ENCODE measurements around the gene DPYD. TPM values are rescaled to one million over a fixed set of nuclear protein-coding genes. Genes with fewer than 3 reads are reported as not detected.

Gene DPYD
- total RNA-seq, 1 experiment from 2014 or later = 8.1 TPM

DNA sequence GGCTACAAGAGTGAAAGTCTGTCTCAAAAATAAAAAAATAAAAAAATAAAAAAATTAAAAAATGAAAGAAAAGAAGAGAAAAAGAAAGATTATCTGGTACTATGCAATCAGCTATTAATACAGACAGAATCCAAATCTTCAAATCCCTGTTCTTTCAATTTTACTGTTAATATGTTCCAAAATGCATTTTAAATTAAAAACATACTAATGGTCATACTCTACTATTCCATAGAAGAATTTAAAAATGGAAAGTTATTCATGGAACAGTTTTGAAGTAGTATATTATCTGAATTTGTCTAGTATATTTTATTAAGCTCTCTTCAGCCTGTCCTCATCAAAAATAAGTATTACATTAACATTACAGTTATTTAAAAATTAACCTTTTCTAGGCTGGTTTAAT is 769.2 kb downstream of the DPYD start:
- no peaks in the 10 kb centered on the region for H3K4me1 ChIP-seq
- no peaks in the 10 kb centered on the region for H3K36me3 ChIP-seq
- no peak overlapping the region for H3K27ac ChIP-seq
- H3K9me3 ChIP-seq (replicated peaks) = no peaks in the 10 kb centered on the region
- H3K27me3 ChIP-seq = no peaks in the 10 kb centered on the region
- DNase-seq = no peak
- no peak overlapping the region for H3K4me3 ChIP-seq

GRCh38 chr1:97145321-97145956 is 775.4 kb downstream of the DPYD start:
- Histone ChIP-seq H3K9me3 (replicated peaks) (no peaks in the 10 kb centered on the region), H3K4me3 (no peak overlapping the region), H3K36me3 (no peaks in the 10 kb centered on the region), H3K4me1 (no peaks in the 10 kb centered on the region), H3K27ac (no peak overlapping the region), H3K27me3 (no peaks in the 10 kb centered on the region)
- DNase-seq = no peak

GRCh38 chr1:97144527-97144926 is 776.3 kb downstream of the DPYD start:
- no peaks in the 10 kb centered on the region for H3K27me3 ChIP-seq
- no peak for DNase-seq
- H3K4me3 ChIP-seq = no peak overlapping the region
- H3K27ac ChIP-seq = no peak overlapping the region
- H3K4me1 ChIP-seq = no peaks in the 10 kb centered on the region
- H3K36me3 ChIP-seq = no peaks in the 10 kb centered on the region
- H3K9me3 ChIP-seq (replicated peaks) = no peaks in the 10 kb centered on the region

DNA sequence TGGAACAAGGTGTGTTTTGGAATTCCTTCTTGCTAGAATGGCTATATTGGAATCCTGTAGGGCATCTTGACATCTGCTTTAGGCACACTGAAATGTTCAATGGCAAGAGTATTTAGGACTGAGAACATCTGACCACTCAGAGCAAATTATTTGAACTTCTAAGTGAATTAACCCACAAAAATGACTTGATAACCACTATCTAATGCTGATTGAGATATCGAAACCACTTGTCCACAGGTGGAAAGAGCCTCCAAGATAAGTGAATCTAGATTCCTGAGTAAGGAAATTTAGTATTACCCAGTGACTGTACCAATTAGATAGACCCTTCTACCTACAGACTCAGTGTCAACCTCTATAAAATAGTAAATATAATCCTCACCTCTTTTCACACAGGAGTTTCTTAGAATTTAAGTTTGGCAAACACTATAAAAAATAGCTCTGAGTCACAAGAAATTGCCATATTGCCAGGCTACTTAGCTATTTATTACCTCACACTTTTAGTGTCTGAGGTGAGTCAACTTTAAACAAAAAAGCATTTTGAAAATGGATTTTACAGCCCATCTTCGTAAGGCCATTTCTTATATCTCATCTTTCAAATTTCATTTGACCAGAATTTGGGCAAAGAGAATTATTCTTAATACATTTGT is 777.5 kb downstream of the DPYD start:
- Histone ChIP-seq H3K9me3 (replicated peaks) (no peaks in the 10 kb centered on the region), H3K4me1 (no peaks in the 10 kb centered on the region), H3K36me3 (no peaks in the 10 kb centered on the region), H3K27ac (no peak overlapping the region), H3K27me3 (no peaks in the 10 kb centered on the region), H3K4me3 (no peak overlapping the region)
- no peak for DNase-seq

- Histone ChIP-seq H3K27ac (no peak overlapping the region), H3K4me1 (no peaks in the 10 kb centered on the region), H3K27me3 (no peaks in the 10 kb centered on the region), H3K4me3 (no peak overlapping the region), H3K36me3 (no peaks in the 10 kb centered on the region), H3K9me3 (replicated peaks) (no peaks in the 10 kb centered on the region)
- DNase-seq = no peak
Observed at GRCh38 chr1:97140611-97141010, 780.2 kb downstream of the DPYD start.

DNA sequence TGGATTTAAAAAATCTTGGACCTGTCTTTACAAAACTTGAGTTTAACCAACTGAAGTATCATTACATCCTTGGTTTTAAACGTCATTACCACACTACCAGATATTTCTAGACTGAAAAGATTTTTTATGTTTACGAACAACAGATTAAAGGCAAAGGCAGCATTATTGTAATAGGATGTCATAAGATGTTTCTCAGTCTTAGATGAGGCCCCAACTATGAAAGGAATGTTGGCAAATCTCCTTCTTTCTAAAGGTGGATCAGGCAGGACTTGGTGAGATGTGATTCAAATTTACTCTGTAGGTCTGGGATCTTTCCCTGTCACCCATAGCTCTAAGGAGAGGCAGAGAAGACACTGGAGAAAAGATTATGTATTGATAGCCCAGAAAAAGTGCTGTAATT is 781.3 kb downstream of the DPYD start:
- Histone ChIP-seq H3K9me3 (replicated peaks) (no peaks in the 10 kb centered on the region), H3K4me1 (no peaks in the 10 kb centered on the region), H3K36me3 (no peaks in the 10 kb centered on the region), H3K4me3 (no peak overlapping the region), H3K27ac (no peak overlapping the region), H3K27me3 (no peaks in the 10 kb centered on the region)
- DNase-seq = no peak

DNA sequence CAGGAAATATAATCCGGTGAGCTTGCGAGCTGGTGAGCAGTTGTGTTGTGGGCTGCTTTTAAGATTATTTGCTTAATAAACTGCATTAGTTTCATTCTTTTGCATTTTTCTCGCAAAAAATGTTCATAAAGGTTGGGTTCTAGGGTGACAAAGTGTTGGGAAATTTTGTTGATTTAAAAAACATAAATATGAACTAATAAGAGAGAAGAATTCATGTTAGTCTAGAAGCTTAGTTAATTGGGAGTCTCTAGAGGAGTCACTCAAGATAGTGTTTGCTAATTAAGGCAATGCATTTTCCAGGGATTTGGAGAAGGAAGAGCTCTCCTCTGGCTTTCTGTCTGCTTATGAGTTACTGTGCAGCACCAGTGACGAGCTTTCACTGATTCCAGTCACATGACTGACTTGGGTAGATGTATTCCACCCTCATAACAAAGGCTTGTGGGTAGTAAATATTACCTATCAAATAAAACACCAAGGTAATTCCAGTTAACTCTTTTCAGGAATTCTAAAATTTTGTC is 782.3 kb downstream of the DPYD start:
- DNase-seq = no peak
- no peaks in the 10 kb centered on the region for H3K4me1 ChIP-seq
- no peaks in the 10 kb centered on the region for H3K27me3 ChIP-seq
- no peaks in the 10 kb centered on the region for H3K9me3 ChIP-seq (replicated peaks)
- H3K4me3 ChIP-seq = no peak overlapping the region
- no peaks in the 10 kb centered on the region for H3K36me3 ChIP-seq
- H3K27ac ChIP-seq = no peak overlapping the region

- no peak overlapping the region for H3K27ac ChIP-seq
- H3K4me1 ChIP-seq = no peaks in the 10 kb centered on the region
- H3K27me3 ChIP-seq = no peaks in the 10 kb centered on the region
- peak; percentile 40 to 73 for DNase-seq
- no peaks in the 10 kb centered on the region for H3K9me3 ChIP-seq (replicated peaks)
- H3K36me3 ChIP-seq = no peaks in the 10 kb centered on the region
- H3K4me3 ChIP-seq = no peak overlapping the region
Observed at GRCh38 chr1:97137862-97138514, 782.8 kb downstream of the DPYD start.

GRCh38 chr1:97136996-97137395 is 783.8 kb downstream of the DPYD start:
- Histone ChIP-seq H3K27me3 (no peaks in the 10 kb centered on the region), H3K9me3 (replicated peaks) (no peaks in the 10 kb centered on the region), H3K4me3 (no peak overlapping the region), H3K4me1 (no peaks in the 10 kb centered on the region), H3K27ac (no peak overlapping the region), H3K36me3 (no peaks in the 10 kb centered on the region)
- no peak for DNase-seq

DNA sequence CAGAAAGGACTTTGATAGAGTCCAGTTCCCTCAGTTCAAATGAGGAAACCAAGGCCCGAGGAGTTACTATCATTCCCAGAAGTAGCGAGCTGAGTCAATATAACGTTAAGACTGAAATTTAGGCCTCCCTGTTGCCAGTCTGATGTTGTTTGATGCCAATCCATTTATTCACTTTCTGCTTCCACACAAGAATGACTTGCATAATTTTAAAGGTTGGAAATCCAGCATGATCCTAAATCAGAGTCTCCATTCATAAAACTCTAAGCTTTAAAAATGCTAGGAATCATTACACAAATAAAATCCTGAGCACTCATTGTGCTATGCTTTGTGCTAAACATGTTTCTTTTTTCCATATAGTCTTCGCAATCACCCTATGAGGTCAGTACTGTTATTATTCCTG is 784.9 kb downstream of the DPYD start:
- DNase-seq = no peak
- Histone ChIP-seq H3K27ac (no peak overlapping the region), H3K9me3 (replicated peaks) (no peaks in the 10 kb centered on the region), H3K36me3 (no peaks in the 10 kb centered on the region), H3K4me3 (no peak overlapping the region), H3K27me3 (no peaks in the 10 kb centered on the region), H3K4me1 (no peaks in the 10 kb centered on the region)

DNA sequence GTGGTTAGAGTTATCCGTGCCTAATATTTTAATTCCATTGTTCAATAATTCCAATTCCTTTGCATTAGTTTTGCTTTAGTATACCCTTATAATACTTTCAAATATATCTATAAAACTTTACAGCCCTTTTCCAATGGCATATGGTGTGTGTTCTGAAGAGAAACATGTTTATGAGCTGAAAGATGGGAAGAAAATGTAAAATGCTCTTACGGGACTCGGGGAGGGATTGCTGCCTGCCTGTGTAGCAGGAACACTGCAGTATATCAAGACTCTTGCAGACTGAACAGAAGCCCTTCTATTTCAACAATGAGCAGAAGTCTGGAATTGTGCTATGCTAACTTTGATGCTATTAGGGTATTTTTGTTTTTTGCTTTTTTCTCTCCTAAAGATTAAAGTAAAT is 792.4 kb downstream of the DPYD start:
- no peaks in the 10 kb centered on the region for H3K36me3 ChIP-seq
- H3K27me3 ChIP-seq = no peaks in the 10 kb centered on the region
- H3K27ac ChIP-seq = no peak overlapping the region
- no peak for DNase-seq
- H3K9me3 ChIP-seq (replicated peaks) = no peaks in the 10 kb centered on the region
- no peaks in the 10 kb centered on the region for H3K4me1 ChIP-seq
- no peak overlapping the region for H3K4me3 ChIP-seq

- no peak for DNase-seq
- H3K36me3 ChIP-seq = no peaks in the 10 kb centered on the region
Observed at GRCh38 chr1:97123717-97124431, 797.0 kb downstream of the DPYD start.

GRCh38 chr1:97120806-97121205 is 800.0 kb downstream of the DPYD start:
- Histone ChIP-seq H3K4me3 (no peak overlapping the region), H3K27ac (no peak overlapping the region), H3K27me3 (no peaks in the 10 kb centered on the region), H3K9me3 (replicated peaks) (no peaks in the 10 kb centered on the region), H3K4me1 (no peaks in the 10 kb centered on the region), H3K36me3 (no peaks in the 10 kb centered on the region)
- no peak for DNase-seq

More at GRCh38 chr1:97123717-97124431, 797.0 kb downstream of the DPYD start:
- H3K9me3 ChIP-seq (replicated peaks) = no peaks in the 10 kb centered on the region
- H3K4me1 ChIP-seq = no peaks in the 10 kb centered on the region
- no peak overlapping the region for H3K4me3 ChIP-seq
- no peak overlapping the region for H3K27ac ChIP-seq
- H3K27me3 ChIP-seq = no peaks in the 10 kb centered on the region

DNA sequence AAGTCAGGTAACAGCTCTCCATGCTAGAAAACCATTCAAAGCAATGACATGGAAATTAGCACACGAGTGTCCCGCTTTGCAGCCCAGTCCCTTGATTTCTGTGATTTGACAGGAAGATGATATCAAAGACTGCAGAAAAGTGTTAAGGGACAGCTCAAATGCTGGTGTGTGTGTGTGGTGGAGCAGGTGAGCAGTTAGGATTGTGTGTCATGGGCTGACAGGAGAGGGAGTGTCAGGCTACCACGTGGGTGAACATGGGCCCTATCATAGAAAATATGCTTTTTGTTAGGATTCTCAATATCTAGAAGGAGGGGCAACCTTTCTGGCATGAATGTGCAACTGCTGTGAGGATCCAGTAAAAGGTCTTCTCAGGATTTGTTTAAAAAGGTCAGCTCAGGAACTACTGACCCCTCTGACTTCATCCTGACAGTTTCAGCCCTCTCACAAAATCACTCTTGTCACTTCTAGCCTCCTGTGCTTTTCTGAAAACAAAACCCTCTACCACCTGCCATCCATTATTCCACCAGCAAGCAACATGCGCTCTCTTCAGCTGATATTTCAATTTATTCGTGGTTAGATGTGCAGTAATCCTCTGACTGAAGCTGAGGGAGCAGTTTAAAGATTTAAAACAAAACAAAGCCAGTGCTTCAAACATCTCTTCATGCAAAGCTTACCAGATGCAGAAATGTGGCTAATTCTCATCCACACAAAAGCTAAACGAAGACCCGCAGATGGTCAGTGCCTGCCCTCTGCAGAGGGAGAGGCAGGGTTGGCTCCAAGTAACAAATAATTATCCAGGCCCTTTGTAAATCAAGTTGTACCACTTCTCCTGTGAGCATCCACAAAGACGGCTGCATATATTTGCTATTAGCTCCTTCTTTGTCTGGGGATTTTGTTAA is 801.3 kb downstream of the DPYD start:
- H3K27ac ChIP-seq = no peak overlapping the region
- H3K4me1 ChIP-seq = no peaks in the 10 kb centered on the region
- no peaks in the 10 kb centered on the region for H3K27me3 ChIP-seq
- H3K36me3 ChIP-seq = no peaks in the 10 kb centered on the region
- H3K4me3 ChIP-seq = no peak overlapping the region
- DNase-seq = peak in 1 of 2 experiments; percentile 6
- H3K9me3 ChIP-seq (replicated peaks) = no peaks in the 10 kb centered on the region

All from SJCRH30 (cell line).